ENCODE data around the gene SLC15A5.
A peak's percentile ranks its signal among the peaks of the same experiment; 100 is the strongest.

SLC15A5 gene

DNA sequence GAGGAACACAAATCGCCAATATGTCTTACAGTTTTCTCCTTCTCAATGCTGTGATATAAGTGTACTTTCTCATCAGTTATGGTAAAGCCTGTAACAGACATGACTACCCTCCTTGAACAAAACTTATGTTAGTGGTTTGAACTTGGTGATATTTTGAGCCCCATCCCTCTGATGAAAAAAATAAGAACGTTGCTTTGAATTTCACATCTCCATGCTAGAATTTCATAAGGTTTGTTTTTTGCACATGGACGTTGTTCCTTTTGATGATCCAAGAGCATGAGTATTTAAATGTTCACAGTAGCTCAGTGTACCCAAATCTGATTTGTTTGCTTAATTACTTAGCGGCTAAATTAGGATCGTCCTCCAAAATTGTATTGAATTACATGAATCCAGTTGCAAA lies at the start of gene SLC15A5:
Gene SLC15A5, minus strand, starts transcription at position 101 of the 400 bp plus-strand sequence. Its CDS starts 0 bp downstream, at position 101.
- in situ Hi-C loops (cut with HindIII; ENCODE audit: low sequenced_read_pairs) = no loop called here
- TF ChIP-seq CTCF (IDR thresholded peaks at IDR 0.05; ENCODE audit: low read depth, low read length, missing control alignments) = no peak
- no peak within 1 kb of the TSS for H3K4me3 ChIP-seq (ENCODE audit: low read depth, low read length)
- DNase-seq (ENCODE audit: low read depth) = no peak

DNA sequence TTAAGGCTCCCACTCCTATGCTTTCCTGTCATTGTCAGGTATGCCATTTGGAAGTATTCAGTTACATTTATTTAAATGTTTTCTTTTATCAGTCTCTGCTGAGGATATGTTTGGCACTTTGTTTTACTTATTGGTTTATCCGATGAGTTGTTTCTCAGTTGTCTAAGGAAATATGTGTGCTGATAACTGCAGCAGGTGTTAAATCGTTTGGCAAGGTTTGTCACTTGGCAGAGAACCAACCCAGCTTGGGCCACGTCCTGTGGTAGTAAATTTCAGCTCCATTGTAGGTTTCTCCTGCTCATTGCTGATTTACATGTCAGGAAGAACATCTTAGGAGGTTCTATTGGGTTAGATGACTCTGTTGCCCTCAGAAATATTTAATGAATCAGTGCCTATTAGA lies 47.9 kb upstream of the SLC15A5 start:
- DNase-seq (ENCODE audit: low read depth) = no peak
- in situ Hi-C loops (cut with HindIII; ENCODE audit: low sequenced_read_pairs) = no loop called here
- TF ChIP-seq CTCF (IDR thresholded peaks at IDR 0.05; ENCODE audit: low read depth, low read length, missing control alignments) = no peak
- no peak overlapping the region for H3K4me3 ChIP-seq (ENCODE audit: low read depth, low read length)

DNA sequence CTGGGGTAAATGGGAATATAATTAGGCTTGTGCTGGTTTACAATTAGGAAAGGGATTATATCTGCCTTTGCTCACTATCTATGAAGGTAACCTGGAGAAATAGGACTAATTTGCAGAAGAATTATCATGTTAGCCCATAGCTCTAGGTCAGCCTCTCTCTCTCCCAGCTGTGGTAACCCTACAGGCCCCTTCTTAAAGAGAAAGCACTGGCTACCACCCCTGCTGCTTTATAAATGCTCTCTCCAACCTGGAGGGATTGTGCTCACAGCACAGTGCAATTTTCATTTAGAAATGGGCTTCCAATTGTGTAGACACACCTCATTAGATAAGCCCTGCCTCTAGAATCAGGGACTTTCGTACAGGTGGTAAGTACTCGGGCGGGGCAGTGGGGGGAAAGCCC lies 47.3 kb upstream of the SLC15A5 start:
- in situ Hi-C loops (cut with HindIII; ENCODE audit: low sequenced_read_pairs) = no loop called here
- no peak for DNase-seq (ENCODE audit: low read depth)
- no peak overlapping the region for H3K4me3 ChIP-seq (ENCODE audit: low read depth, low read length)
- TF ChIP-seq CTCF (IDR thresholded peaks at IDR 0.05; ENCODE audit: low read depth, low read length, missing control alignments) = no peak

- no peak for TF ChIP-seq CTCF (IDR thresholded peaks at IDR 0.05; ENCODE audit: low read depth, low read length, missing control alignments)
- in situ Hi-C loops (cut with HindIII; ENCODE audit: low sequenced_read_pairs) = no loop called here
- no peak for DNase-seq (ENCODE audit: low read depth)
Observed at GRCh38 chr12:16324272-16324671, 46.8 kb upstream of the SLC15A5 start.

DNA sequence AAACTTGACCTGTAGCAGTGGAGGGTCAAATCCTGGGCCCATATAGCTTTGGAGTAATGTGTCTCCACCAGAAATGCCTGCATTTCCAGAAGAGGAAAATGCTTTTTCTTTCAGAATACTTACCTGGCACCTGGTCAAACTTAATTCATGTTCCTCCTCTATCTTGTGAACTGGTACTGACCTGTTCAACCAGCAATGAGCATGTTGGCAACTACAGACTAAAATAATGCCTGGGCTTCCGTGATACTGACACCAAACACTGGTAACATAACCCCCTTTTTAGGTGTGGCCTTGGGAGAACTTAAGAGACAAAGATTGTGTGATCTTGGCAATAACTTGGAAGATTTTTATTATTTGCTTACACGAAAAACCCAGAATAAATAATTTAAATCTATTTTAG lies 46.2 kb upstream of the SLC15A5 start:
- H3K4me3 ChIP-seq (ENCODE audit: low read depth, low read length) = no peak overlapping the region
- in situ Hi-C loops (cut with HindIII; ENCODE audit: low sequenced_read_pairs) = no loop called here
- TF ChIP-seq CTCF (IDR thresholded peaks at IDR 0.05; ENCODE audit: low read depth, low read length, missing control alignments) = no peak
- no peak for DNase-seq (ENCODE audit: low read depth)

More at GRCh38 chr12:16324272-16324671, 46.8 kb upstream of the SLC15A5 start:
- H3K4me3 ChIP-seq (ENCODE audit: low read depth, low read length) = no peak overlapping the region

GRCh38 chr12:16323010-16323409 lies 45.5 kb upstream of the SLC15A5 start:
- peak; percentile 38 for DNase-seq (ENCODE audit: low read depth)
- TF ChIP-seq CTCF (IDR thresholded peaks at IDR 0.05; ENCODE audit: low read depth, low read length, missing control alignments) = no peak
- in situ Hi-C loops (cut with HindIII; ENCODE audit: low sequenced_read_pairs) = no loop called here
- no peak overlapping the region for H3K4me3 ChIP-seq (ENCODE audit: low read depth, low read length)

DNA sequence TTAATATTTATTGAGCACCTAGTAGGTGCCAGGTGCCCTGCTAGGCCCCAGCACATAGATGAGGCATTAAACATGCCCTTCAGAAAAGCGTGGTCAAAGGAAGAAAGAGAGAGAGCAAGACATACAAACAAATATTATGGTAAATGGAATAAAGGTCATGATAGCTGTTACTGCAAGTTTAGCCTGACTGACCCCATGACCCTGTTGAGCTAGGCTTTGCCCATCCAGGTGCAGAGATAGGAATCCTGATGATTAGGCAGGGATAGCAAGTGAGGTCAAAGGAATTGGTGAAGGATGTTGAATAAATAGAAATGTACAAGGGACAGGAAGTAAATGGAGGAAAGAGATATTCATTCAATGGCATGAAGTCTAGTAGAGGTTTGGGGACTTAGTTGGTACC lies 33.4 kb upstream of the SLC15A5 start:
- no peak for TF ChIP-seq CTCF (IDR thresholded peaks at IDR 0.05; ENCODE audit: low read depth, low read length, missing control alignments)
- no peak overlapping the region for H3K4me3 ChIP-seq (ENCODE audit: low read depth, low read length)
- no peak for DNase-seq (ENCODE audit: low read depth)
- in situ Hi-C loops (cut with HindIII; ENCODE audit: low sequenced_read_pairs) = no loop called here

All from astrocyte of the cerebellum (primary cell).